T-helper 2 cell treated with Interferon-gamma antibody and Interleukin-4, amounts not matched to agents 5 μg/mL and 100 μg/mL, for 36 hours (primary cell): ENCODE measurements around the gene MSMO1.

Experiments used
- DNase-seq: peaks from one replicate; pipeline ENCODE4 v3.0.0; 2021; ENCODE audit warnings: low spot score
- H3K27ac Mint-ChIP-seq: one replicate; pipeline ENCODE4 v1.8.0; 2021; ENCODE audit warnings: mild to moderate bottlenecking, mixed read lengths
- H3K27me3 Mint-ChIP-seq: one replicate; pipeline ENCODE4 v1.8.0; 2021; ENCODE audit warnings: low read depth, mixed read lengths
- H3K36me3 Mint-ChIP-seq: one replicate; pipeline ENCODE4 v1.8.0; 2021; ENCODE audit warnings: low read depth, mixed read lengths
- H3K4me1 Mint-ChIP-seq: one replicate; pipeline ENCODE4 v1.8.0; 2021; ENCODE audit warnings: low read depth, mixed read lengths
- H3K4me3 Mint-ChIP-seq: one replicate; pipeline ENCODE4 v1.8.0; 2022; ENCODE audit warnings: mild to moderate bottlenecking, moderate library complexity, mixed read lengths
- H3K9me3 Mint-ChIP-seq: one replicate; pipeline ENCODE4 v1.8.0; 2021; ENCODE audit warnings: mixed read lengths

The MSMO1 gene

GRCh38 chr4:165302658-165303057 lies 24.8 kb upstream of the MSMO1 start:
- DNase-seq = no peak
- H3K4me3 Mint-ChIP-seq = no peak overlapping the region
- no peak overlapping the region for H3K27ac Mint-ChIP-seq
- peaks cover 26% of the 10 kb centered on the region for H3K36me3 Mint-ChIP-seq
- no peaks in the 10 kb centered on the region for H3K9me3 Mint-ChIP-seq
- H3K4me1 Mint-ChIP-seq = peaks cover 19% of the 10 kb centered on the region
- H3K27me3 Mint-ChIP-seq = no peaks in the 10 kb centered on the region

GRCh38 chr4:165308166-165308565 lies 19.3 kb upstream of the MSMO1 start:
- peaks cover 38% of the 10 kb centered on the region for H3K36me3 Mint-ChIP-seq
- peaks cover 9% of the 10 kb centered on the region for H3K4me1 Mint-ChIP-seq
- no peaks in the 10 kb centered on the region for H3K9me3 Mint-ChIP-seq
- no peak overlapping the region for H3K4me3 Mint-ChIP-seq
- H3K27ac Mint-ChIP-seq = no peak overlapping the region
- H3K27me3 Mint-ChIP-seq = no peaks in the 10 kb centered on the region
- no peak for DNase-seq

GRCh38 chr4:165308606-165309005 lies 18.9 kb upstream of the MSMO1 start:
- Mint-ChIP-seq H3K27me3 (no peaks in the 10 kb centered on the region), H3K27ac (no peak overlapping the region), H3K9me3 (no peaks in the 10 kb centered on the region), H3K4me1 (peaks cover 9% of the 10 kb centered on the region), H3K4me3 (no peak overlapping the region), H3K36me3 (peaks cover 38% of the 10 kb centered on the region)
- no peak for DNase-seq

GRCh38 chr4:165309456-165309855 lies 18.0 kb upstream of the MSMO1 start:
- Mint-ChIP-seq H3K27me3 (no peaks in the 10 kb centered on the region), H3K9me3 (no peaks in the 10 kb centered on the region), H3K27ac (no peak overlapping the region), H3K4me3 (no peak overlapping the region), H3K36me3 (peaks cover 40% of the 10 kb centered on the region), H3K4me1 (peaks cover 9% of the 10 kb centered on the region)
- no peak for DNase-seq

GRCh38 chr4:165312506-165312905 lies 15.0 kb upstream of the MSMO1 start:
- Mint-ChIP-seq H3K4me3 (no peak overlapping the region), H3K27ac (no peak overlapping the region), H3K36me3 (peaks cover 41% of the 10 kb centered on the region), H3K9me3 (no peaks in the 10 kb centered on the region), H3K4me1 (peaks cover 9% of the 10 kb centered on the region), H3K27me3 (no peaks in the 10 kb centered on the region)
- no peak for DNase-seq

- Mint-ChIP-seq H3K4me1 (no peaks in the 10 kb centered on the region), H3K27me3 (no peaks in the 10 kb centered on the region), H3K4me3 (no peak overlapping the region), H3K9me3 (no peaks in the 10 kb centered on the region), H3K27ac (no peak overlapping the region), H3K36me3 (peaks cover 35% of the 10 kb centered on the region)
- no peak for DNase-seq
These were observed 8.4 kb upstream of the MSMO1 start for GRCh38 chr4:165319030-165319429.

GRCh38 chr4:165319509-165319908 lies 8.0 kb upstream of the MSMO1 start:
- H3K36me3 Mint-ChIP-seq = peaks cover 36% of the 10 kb centered on the region
- no peak overlapping the region for H3K27ac Mint-ChIP-seq
- H3K4me1 Mint-ChIP-seq = no peaks in the 10 kb centered on the region
- no peaks in the 10 kb centered on the region for H3K9me3 Mint-ChIP-seq
- no peak for DNase-seq
- no peak overlapping the region for H3K4me3 Mint-ChIP-seq
- no peaks in the 10 kb centered on the region for H3K27me3 Mint-ChIP-seq

GRCh38 chr4:165324236-165324917 lies 3.1 kb upstream of the MSMO1 start:
- H3K9me3 Mint-ChIP-seq = no peaks in the 10 kb centered on the region
- no peak for DNase-seq

GRCh38 chr4:165324918-165325304 lies 2.6 kb upstream of the MSMO1 start:
- peaks cover 15% of the 10 kb centered on the region for H3K4me1 Mint-ChIP-seq
- DNase-seq = no peak
- H3K36me3 Mint-ChIP-seq = peaks cover 29% of the 10 kb centered on the region
- no peak overlapping the region for H3K4me3 Mint-ChIP-seq
- H3K27ac Mint-ChIP-seq = no peak overlapping the region
- H3K9me3 Mint-ChIP-seq = no peaks in the 10 kb centered on the region
- no peaks in the 10 kb centered on the region for H3K27me3 Mint-ChIP-seq

More at GRCh38 chr4:165324236-165324917, 3.1 kb upstream of the MSMO1 start:
- Mint-ChIP-seq H3K4me3 (no peak overlapping the region), H3K36me3 (peaks cover 29% of the 10 kb centered on the region), H3K4me1 (peaks cover 12% of the 10 kb centered on the region), H3K27me3 (no peaks in the 10 kb centered on the region), H3K27ac (no peak overlapping the region)

GRCh38 chr4:165325732-165326512 lies 1.5 kb upstream of the MSMO1 start:
- H3K4me3 Mint-ChIP-seq = no peak overlapping the region
- no peaks in the 10 kb centered on the region for H3K27me3 Mint-ChIP-seq
- no peaks in the 10 kb centered on the region for H3K9me3 Mint-ChIP-seq
- peaks cover 25% of the 10 kb centered on the region for H3K36me3 Mint-ChIP-seq
- peaks cover 21% of the 10 kb centered on the region for H3K4me1 Mint-ChIP-seq
- peak overlapping the region; percentile 22 for H3K27ac Mint-ChIP-seq
- peak; percentile 34 for DNase-seq

- no peak overlapping the region for H3K4me3 Mint-ChIP-seq
- no peak for DNase-seq
- no peaks in the 10 kb centered on the region for H3K9me3 Mint-ChIP-seq
- H3K27ac Mint-ChIP-seq = no peak overlapping the region
- H3K36me3 Mint-ChIP-seq = peaks cover 26% of the 10 kb centered on the region
- H3K4me1 Mint-ChIP-seq = peaks cover 28% of the 10 kb centered on the region
- no peaks in the 10 kb centered on the region for H3K27me3 Mint-ChIP-seq
These were observed 648 bp upstream of the MSMO1 start for GRCh38 chr4:165326831-165327210.

- H3K36me3 Mint-ChIP-seq = peaks cover 35% of the 10 kb centered on the region
- H3K4me3 Mint-ChIP-seq = no peak overlapping the region
- no peaks in the 10 kb centered on the region for H3K27me3 Mint-ChIP-seq
- no peak for DNase-seq
- no peaks in the 10 kb centered on the region for H3K9me3 Mint-ChIP-seq
- peaks cover 37% of the 10 kb centered on the region for H3K4me1 Mint-ChIP-seq
- no peak overlapping the region for H3K27ac Mint-ChIP-seq
These were observed 594 bp downstream of the MSMO1 start for GRCh38 chr4:165328101-165328425.

GRCh38 chr4:165328708-165329107 lies 1.2 kb downstream of the MSMO1 start:
- no peak for DNase-seq

GRCh38 chr4:165330071-165330470 lies 2.6 kb downstream of the MSMO1 start:
- no peaks in the 10 kb centered on the region for H3K9me3 Mint-ChIP-seq
- H3K27ac Mint-ChIP-seq = peak overlapping the region; percentile 83
- no peak for DNase-seq
- peaks cover 29% of the 10 kb centered on the region for H3K36me3 Mint-ChIP-seq
- H3K4me3 Mint-ChIP-seq = peak overlapping the region; percentile 77
- peaks cover 46% of the 10 kb centered on the region for H3K4me1 Mint-ChIP-seq
- H3K27me3 Mint-ChIP-seq = no peaks in the 10 kb centered on the region

More at GRCh38 chr4:165328708-165329107, 1.2 kb downstream of the MSMO1 start:
- peaks cover 32% of the 10 kb centered on the region for H3K36me3 Mint-ChIP-seq
- H3K4me1 Mint-ChIP-seq = peaks cover 37% of the 10 kb centered on the region
- no peaks in the 10 kb centered on the region for H3K9me3 Mint-ChIP-seq
- H3K4me3 Mint-ChIP-seq = no peak overlapping the region
- no peaks in the 10 kb centered on the region for H3K27me3 Mint-ChIP-seq
- H3K27ac Mint-ChIP-seq = no peak overlapping the region
